Measurements from ENCODE around the gene HSD11B1.

The HSD11B1 gene

DNA sequence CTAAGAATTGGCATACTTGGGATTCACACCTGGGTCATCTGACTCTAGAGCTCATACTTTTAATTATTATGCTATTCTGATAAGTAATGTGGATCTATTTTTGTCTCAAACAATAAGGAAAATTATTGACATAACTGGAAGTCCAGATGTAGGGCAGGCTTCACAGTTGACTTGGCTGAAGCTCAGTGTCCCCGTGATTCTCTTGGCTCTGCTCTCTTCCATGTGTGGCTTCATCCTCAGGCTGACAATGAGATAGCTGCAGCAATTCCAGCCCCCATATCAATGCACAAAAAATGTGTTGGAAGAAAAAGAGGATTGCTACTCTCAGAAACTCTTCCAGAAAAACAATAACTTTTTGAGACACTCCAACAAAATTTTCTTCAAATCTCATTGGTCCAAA, 23.8 kb downstream of the HSD11B1 start:
- DNase-seq, result no peak

DNA sequence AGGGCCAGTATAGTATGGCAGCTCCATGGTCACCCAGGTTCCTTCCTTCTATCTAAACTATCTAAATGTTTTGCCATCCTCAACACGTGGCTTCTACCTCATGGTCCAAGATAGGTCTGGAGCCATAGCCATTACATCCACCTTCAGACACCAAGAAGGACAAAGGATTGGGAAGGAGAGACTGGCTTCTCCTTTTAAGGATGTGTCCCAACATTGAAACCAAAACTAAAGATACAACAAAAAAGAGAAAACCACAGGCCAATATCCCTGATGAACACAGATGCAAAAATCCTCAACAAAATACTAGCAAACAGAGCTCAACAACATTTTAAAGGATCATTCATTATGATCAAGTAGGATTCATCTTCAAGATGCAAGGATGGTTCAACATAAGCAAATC, 24.8 kb downstream of the HSD11B1 start:
- no peak for DNase-seq

DNA sequence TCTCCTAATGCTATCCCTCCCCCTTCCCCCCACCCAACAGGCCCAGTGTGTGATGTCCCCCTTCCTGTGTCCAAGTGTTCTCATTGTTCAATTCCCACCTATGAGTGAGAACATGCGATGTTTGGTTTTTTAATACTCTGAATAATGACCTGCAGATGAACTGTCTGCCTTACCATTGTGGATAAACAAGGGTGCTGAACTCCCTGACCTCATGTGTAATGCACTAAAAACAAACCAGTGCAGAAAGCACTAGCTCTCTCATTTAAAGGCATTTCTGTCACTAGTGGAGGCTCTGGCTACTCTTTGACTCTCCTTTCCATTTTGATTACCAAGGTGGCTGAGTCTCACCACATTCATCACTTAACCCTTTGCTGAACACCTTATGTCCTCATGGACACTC, 28.1 kb downstream of the HSD11B1 start:
- DNase-seq, result no peak

DNA sequence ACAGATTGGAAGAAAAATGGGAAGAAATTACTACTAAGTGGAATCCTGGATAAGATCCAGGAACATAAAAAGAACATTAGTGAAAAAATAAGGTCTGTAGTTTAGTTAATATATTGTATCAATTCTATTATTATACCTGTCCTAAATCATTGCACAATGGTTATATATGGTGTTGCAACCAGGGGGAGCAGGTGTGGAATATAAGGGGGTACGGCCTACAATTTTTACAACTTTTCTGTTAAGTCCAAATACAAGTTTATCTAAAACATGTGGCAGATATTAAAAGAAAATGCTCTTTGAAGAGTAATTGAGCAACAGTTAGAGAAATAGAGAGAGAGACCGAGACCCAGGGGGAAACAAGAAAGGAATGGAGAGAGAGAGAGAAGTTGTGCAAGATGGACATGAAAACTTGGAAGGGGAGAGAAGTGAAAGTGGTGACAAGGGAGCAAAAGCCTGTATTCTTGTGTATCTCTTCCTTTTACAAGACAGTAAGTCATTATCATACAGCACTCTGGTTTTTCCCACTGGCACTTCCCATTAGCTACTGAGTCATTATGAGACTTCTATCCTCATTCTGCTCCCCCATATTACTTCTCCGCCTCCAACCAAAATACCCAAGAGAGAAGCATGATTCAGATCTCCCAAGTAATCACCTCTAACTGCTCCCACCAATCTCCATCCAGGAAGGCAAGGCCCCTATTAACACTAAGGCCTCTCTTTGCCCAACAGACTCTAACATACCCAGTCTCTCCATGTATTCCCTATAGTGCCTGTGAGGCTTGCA, 29.0 kb downstream of the HSD11B1 start:
- DNase-seq, result no peak

DNA sequence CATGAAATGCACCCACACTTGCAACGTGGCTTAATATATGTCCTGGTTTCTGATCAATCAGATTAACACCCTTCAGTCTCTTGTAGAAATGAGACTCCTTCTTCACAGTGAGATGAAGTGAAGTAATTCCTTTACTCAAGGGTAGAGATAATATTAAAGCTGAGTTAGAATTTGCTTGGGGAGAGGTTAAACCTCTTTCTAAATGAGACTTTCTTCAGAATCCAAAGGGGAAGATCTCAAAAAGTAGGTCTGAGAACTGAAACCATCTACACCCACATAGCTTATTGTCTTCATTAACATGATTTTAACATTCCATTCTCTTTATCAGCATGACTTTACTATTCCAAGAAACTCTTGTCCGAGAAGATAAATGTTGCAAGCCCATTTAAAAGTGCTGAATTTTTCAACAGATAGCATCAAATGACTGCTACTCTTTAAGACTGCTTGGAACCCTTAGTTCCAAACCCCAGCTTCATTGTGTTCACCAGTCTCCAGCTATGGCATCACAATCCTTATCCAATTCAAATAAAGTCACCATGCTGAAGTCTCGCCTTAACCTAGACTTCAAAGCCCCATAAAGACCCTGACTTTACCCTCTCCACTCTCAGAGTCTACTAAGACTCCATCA, 32.0 kb downstream of the HSD11B1 start:
- DNase-seq, result no peak

DNA sequence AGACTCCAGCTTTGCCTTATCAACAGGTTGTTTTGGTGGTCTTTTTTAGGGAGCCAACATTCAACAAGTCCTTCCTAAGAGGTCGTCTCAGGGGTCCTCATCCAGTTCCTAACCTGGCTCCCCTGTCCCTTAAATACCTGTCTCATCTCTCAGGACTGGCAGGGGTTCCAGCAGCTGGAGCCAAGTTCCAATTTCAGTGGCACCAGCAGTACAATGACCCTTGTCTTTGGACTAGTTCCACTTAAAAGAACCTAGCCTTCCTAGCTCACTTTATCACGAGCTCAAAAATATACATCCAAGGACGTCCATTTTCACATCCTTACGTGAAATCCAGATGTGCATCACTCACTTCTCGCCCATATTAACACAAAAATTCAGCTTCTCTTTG, 32.5 kb downstream of the HSD11B1 start:
- no peak for DNase-seq

DNA sequence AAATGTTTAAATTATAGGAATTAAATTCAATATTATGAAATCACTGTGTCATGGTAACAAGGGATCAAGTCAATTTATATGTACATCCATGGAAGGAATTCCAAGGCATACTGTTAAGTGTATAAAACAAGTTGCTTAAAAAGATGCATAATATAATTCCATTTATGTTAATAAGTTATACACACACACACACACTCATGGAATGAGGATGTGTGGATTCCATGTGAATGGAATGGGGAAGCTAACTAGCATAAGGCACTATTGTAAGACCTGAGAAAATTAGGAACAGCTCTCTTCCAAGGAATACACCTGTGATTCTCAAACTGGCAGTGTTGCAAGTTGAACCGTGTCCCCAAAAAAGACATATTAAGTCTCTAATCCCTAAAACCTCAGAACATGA, 33.6 kb downstream of the HSD11B1 start:
- no peak for DNase-seq

DNA sequence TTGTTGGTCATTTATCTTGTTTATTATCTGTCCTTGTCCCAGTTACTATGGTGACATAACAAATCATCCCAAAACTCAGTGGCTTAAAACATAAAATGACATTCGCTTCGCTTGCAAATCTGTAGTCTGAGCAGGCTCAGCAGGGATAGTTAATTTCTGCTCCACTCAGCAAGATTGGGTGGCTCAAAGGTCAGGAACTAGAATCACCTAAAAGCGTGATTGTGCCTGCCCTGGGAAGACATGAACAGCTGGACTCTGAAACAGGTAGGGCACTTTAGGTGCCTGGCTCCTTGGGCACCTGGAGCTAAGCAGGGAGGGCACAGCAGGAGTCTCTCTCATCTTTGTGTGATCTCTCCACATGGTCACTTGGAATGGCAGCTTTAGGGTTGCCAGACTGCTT, 36.5 kb downstream of the HSD11B1 start:
- no peak for DNase-seq

DNA sequence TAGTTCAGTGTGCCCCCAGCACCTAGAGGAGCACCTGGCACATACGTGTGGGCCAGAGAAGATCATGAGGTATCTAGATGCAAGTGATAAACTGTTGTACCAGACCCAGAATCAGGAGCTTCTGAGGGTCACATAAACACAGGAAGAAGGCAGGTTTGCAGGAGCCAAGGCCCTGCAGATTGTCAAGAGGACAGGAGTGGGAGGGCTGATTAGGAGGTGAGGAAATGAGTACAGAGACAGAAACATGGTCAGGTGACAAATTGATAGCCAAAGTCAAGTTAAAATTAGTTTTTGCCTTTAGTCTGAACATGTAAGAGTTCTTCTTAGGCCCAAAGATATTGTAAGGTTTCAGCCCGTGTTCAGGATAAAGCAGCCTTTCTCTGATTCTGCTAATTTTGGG, 37.2 kb downstream of the HSD11B1 start:
- no peak for DNase-seq

DNA sequence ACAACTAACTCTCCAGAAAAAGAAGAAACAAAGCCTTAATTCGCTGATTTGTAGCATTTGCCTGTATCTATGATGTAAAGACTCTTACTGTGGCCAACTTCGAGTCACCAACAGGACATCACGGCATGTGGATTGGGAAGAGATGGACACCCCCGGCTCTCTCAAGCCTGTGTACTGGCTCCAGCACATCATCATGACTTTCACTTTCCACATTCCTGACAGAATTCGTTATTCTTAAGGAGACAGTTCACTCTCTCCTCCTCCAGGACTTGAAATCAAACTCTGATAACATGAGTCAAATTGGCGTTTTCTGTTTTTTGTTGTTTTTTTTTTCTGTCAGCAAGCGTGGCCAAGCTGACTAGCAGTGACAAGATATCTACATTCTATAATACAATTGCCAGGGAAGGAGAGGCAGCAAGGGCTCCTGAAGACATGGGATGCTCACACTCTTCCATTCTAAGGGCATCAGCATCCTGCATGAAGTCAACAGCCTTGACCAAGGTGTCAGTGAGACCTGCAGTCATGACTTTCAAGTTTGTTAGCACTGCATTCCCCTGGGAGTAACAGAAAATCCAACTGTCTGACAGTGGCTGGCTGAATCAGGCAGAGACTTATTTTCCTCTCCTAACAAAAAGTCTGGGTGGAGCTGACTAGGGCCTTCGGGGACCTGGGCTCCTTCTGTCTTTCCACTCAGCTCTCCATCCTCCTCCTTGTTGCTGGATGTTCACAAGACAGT, 37.9 kb downstream of the HSD11B1 start:
- DNase-seq, result no peak

DNA sequence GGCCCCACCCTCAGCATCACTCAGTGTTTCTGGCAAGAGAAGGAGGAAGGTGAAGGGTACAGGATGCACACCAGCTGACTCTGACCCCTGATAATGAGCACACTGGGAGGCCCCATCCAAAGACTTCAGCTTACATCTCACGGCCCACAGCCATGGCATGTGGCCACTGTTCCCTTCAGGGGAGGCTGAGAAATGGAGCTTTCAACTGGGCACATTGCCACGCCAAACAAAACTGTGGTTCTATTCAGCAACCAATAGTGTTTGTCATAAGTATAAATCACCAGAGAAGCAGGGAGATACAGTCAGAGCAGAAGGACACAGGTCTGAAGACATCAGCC, 38.5 kb downstream of the HSD11B1 start:
- DNase-seq, result no peak

DNA sequence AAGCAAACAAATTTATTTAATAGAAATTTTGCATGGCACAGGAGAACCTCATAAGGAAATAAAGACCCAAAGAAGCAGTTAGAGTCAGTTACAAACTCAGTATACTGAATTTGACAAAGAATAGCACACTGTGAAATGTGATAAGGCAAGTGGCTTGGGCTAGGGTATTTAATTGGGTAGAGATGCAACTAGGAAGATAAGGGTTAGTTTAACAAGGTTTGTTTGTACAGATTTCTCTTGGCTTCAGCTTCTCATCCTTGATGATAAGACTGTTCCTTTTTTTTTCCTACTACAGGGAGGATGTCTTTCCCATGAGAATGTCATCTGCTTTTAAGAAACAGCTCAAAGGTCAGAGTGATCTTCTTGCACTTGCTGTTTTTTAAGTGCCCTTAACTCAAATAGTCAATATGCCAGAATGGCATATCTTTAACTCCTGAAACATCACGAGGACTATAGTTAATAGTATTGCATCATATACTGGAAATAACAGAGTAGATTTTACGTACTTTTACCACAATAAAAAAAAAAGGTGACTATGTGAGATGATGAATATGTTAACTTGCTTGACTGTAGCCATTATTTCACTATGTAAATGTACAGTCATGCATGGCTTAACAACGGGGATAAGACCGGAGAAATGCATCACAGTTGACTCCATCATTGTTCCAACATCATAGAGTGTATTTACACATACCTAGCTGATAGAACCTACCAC, 42.0 kb downstream of the HSD11B1 start:
- no peak for DNase-seq

DNA sequence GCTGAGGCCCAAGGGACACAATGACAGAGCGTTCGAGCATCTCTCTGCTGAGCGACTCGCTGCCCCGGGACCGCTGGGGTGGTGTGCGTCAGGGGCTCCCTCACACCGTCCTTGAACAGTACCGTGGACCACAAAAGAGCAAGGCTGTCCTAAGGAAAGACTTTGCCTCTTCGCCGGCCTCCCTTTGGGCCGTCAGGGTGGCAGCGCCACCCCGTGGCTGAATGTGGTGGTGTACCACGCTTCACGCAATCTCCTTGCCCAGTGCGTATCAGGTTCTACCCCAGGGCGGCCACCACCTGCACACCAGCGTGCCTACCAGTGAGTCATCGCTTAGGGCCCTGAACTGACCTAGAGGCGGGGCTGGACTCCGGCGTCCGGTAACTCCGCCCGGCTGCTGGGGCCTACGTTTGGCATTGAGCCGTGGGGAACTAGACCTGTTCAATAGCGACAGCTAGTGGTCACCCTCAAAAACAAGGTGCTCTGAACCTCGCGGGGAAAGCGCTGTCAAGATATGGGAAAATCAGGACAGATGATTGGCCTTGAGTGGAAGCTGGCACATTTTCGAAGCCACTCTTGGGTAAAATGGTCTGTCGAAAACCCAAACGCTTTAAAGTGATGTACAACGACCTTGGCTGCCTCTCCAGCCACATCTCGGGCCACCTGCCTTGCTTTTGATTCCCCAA, 43.1 kb downstream of the HSD11B1 start:
- peak; percentile 84 for DNase-seq

DNA sequence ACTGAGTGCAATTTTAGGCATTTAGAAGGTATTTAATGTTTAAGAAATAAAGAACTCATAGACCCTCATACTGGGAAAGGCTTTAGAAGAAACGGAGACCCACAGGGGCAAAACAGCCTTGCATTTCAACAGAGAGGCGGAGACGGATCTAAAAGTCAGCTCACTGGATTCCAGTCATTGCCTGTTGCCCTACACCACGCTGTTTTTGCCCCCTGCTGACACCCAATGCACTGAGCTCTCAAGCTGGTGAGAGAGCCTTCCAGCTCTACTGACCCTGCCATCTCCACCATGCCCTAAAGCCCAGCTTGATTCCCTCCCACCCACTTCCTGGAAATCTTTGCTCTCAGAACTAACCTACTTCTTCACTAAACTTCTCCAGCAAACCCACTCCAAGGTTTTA, 44.0 kb downstream of the HSD11B1 start:
- no peak for DNase-seq

DNA sequence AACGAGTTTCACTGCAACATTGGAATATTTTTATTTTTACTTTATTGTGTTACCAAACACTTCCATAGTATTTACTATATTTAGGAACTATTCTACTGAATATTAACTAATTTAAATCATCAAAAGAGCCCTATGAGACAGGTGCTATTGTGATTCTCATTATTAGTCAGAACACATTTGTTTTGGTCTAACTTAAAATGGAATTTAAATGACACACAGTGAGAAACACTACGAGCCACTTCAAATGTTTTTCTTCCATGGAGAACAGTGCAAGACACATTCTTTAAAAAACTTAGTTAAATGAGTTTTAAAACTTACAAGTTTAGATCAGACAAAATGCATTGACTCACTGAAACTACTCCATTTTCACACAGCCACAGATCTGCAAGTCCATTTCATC, 44.6 kb downstream of the HSD11B1 start:
- DNase-seq, result no peak

DNA sequence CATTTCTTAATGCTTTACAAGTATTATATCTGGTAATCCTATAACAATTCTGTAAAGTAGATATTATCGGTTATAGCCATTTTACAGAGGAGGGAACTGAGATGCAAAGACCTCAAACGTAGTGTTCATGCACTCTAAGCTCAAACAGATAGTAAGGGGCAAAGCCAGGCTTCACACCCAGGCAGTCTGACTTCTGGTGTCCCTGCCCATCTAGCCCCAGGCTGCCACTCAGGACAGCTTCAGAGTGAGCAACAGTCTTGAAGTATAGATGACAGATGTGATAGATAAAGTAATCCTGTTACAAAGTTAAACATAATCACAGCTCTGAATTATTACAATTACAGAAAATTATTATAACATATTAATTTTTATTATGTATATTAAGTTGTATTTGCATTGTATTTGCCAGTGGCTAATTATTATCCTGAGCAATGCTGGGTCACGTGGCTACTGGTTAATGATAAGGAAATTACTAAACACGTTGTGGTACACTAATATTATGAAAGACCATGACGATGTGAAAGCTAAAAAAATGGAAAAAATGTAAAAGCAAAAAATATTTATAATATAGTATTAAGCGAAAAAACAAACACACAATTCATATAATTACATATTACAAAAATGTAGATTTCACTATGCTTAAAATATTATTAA, 45.2 kb downstream of the HSD11B1 start:
- no peak for DNase-seq

DNA sequence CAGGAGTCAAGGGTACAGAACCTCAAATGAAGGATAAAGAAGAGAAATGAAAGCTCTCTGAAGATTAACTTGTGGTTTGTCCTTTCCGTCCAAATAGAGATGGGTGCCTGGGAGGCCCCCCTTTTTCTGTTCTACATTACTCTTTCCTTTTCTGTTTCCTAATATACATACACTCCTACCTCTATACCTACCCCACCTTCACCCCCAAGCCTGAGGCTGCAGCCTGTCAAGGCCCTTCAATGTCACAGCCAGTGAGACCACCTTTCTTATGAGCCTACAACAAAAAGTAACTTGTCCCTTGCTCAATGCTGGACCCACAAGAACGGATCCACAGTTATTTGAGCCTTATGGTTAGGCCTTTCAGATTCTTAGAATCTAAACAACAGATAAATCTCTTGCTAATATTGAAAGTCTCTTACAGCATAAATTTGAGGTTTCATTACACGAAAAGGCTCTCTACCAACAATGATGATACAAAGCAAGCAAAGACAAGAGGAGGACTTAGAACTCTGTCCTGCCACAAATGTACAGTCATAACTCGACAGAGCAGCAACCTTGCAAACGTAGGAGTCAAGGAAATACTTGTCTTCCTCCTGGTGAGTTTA, 47.1 kb downstream of the HSD11B1 start:
- no peak for DNase-seq

DNA sequence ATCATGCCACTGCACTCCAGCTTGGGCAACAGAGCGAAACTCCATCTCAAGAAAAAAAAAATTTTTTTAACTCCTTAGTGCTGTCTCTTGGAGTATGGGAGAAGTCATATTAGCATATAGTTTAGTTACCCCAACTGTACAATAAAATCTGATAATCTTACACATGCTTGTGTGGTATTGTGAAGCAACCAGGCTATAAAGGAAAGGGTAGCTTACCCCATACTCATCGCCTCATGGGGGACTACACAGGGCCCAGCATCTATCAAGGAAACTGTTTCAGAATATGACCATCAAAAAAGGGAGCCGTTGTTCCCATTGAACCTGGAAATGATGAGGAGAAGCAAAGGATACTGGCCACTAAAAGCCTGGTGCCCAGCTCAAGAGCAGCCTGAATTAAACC, 48.2 kb downstream of the HSD11B1 start:
- no peak for DNase-seq

DNA sequence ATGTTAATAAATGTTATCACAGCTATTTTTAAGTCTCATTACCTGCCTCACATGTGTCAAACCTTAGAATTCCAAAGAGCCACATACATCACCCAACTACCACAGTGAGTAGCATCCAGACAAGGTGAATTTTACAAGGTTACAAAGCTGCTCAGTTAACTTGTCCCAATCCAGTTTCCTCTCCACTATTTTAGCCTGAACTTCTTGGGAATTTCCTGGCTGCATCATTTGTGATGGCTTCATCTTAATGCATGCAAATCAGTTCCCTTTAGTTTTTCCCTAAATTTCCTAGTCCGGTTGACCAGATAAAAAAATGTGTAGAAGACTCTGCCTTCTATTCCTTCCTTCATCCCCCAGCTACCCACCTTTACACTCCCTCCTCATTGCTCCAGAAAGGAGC, 50.6 kb downstream of the HSD11B1 start:
- no peak for DNase-seq

DNA sequence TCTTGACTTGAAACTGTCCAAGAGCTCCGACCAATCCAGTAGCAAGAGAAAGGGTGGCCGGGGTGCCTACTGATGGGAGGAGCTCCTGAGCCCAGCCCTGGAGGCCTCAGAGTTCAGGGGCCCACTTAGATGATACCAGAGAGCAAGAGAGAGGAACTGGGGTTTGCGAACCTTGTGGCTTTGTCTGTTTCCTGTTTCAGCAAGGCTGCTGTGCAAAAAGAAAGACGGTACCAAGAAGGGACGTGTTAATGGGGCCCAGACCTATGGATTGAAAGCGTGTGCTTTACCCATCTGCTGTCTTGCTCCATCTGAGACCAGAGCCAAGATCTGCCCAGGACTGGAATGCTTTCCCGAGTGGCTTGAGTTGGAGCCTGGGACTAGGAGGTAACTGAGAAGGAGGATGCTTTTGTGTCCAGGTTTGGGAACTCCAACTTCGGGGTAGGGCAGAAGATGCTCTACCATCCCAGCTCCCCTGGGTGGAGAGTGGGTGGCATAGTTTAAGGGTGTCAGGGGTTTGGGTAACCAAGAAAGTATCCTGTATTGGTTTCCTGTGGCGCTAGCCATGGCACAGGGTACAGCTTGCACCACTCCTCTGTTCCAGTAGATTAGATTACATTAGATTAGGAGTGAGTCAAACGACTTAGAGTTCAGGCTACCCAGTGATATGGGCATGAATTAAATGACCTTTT, 51.4 kb downstream of the HSD11B1 start, which contains the start of gene TRAF3IP3:
TSS of gene TRAF3IP3 (plus strand) at position 128 of the 689 bp plus-strand sequence. CDS start 3,987 bp downstream, outside the sequence.
- no peak for DNase-seq
